HG03432 (cell line): Measurements from ENCODE around the gene HSD3B7.
"Not testable (repeated sequence)": the region's sequence is repeated elsewhere in the genome, so short reads cannot be mapped to it uniquely, and the experiment has no call there.

Experiments used
- ATAC-seq: cut with Tn5 transposase; IDR thresholded peaks from one replicate; pipeline ENCODE4 v1.9.1; 2021; ENCODE audit warnings: mild to moderate bottlenecking, moderate library complexity; ENCODE audit not compliant: unreplicated experiment

Gene HSD3B7

GRCh38 chr16:30984669-30985400 lies at the start of gene HSD3B7:
Gene HSD3B7, plus strand, starts transcription at chr16:30985207. Its CDS starts 452 bp downstream, at chr16:30985659.
- ATAC-seq, result peak; percentile 55

- no peak for ATAC-seq
Measured at GRCh38 chr16:30937692-30938091, 47.3 kb upstream of the HSD3B7 start.

GRCh38 chr16:30939571-30939970 lies 45.4 kb upstream of the HSD3B7 start:
- ATAC-seq, result not testable (repeated sequence)

GRCh38 chr16:30941600-30942425 lies 43.2 kb upstream of the HSD3B7 start:
- peak; percentile 96 for ATAC-seq

- ATAC-seq, result no peak
Measured at GRCh38 chr16:30942426-30942806, 42.6 kb upstream of the HSD3B7 start.

- ATAC-seq, result no peak
Measured at GRCh38 chr16:30944352-30944751, 40.7 kb upstream of the HSD3B7 start.

- ATAC-seq, result no peak
Measured at GRCh38 chr16:30946671-30947540, 38.1 kb upstream of the HSD3B7 start.

GRCh38 chr16:30947541-30947858 lies 37.5 kb upstream of the HSD3B7 start:
- no peak for ATAC-seq

GRCh38 chr16:30947859-30948666 lies 36.9 kb upstream of the HSD3B7 start:
- ATAC-seq, result peak; percentile 10

- ATAC-seq, result peak; percentile 64
Measured at GRCh38 chr16:30948667-30949649, 36.0 kb upstream of the HSD3B7 start, which contains the start of gene ORAI3. Gene ORAI3, plus strand, starts transcription at chr16:30949068. Its CDS starts 222 bp downstream, at chr16:30949290.

- peak; percentile 59 for ATAC-seq
Measured at GRCh38 chr16:30949650-30950515, 35.1 kb upstream of the HSD3B7 start.

GRCh38 chr16:30950516-30951065 lies 34.4 kb upstream of the HSD3B7 start:
- no peak for ATAC-seq

GRCh38 chr16:30951193-30951592 lies 33.8 kb upstream of the HSD3B7 start:
- ATAC-seq, result no peak

GRCh38 chr16:30951750-30952149 lies 33.3 kb upstream of the HSD3B7 start:
- no peak for ATAC-seq

GRCh38 chr16:30953111-30953510 lies 31.9 kb upstream of the HSD3B7 start:
- no peak for ATAC-seq

- no peak for ATAC-seq
Measured at GRCh38 chr16:30953511-30954124, 31.4 kb upstream of the HSD3B7 start.

GRCh38 chr16:30954993-30955392 lies 30.0 kb upstream of the HSD3B7 start:
- ATAC-seq, result no peak
